ENCODE measurements around the gene ERN1.

ERN1 gene

DNA sequence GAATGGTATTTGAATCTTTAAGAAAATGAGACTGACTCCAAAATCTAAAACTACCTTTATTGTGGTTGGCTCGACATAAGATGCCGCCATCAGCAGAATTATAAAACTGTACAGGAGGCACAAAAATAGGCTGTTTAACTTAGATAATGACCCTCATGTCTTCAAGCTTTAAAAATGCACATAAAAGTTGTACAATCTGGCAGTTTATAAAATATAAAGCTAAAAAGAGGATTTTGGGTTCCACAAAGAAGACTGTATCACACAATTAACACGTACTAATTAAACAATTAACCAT, 90.9 kb downstream of the ERN1 start:
- TF ChIP-seq GABPA (IDR thresholded peaks at IDR 0.05; ENCODE audit: low read depth) = no peak
- TF ChIP-seq, protein P1, sequence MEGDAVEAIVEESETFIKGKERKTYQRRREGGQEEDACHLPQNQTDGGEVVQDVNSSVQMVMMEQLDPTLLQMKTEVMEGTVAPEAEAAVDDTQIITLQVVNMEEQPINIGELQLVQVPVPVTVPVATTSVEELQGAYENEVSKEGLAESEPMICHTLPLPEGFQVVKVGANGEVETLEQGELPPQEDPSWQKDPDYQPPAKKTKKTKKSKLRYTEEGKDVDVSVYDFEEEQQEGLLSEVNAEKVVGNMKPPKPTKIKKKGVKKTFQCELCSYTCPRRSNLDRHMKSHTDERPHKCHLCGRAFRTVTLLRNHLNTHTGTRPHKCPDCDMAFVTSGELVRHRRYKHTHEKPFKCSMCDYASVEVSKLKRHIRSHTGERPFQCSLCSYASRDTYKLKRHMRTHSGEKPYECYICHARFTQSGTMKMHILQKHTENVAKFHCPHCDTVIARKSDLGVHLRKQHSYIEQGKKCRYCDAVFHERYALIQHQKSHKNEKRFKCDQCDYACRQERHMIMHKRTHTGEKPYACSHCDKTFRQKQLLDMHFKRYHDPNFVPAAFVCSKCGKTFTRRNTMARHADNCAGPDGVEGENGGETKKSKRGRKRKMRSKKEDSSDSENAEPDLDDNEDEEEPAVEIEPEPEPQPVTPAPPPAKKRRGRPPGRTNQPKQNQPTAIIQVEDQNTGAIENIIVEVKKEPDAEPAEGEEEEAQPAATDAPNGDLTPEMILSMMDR (IDR thresholded peaks at IDR 0.05; ENCODE audit: insufficient read depth, low read length) = no peak
- DNase-seq (ENCODE audit: low read depth in 1 of 2, low spot score in 1 of 2) = no peak
- Histone ChIP-seq H3K27me3 (ENCODE audit: insufficient read depth, poor library complexity, severe bottlenecking) (no peaks in the 10 kb centered on the region), H3K27ac (replicated peaks) (no peak overlapping the region), H3K4me3 (replicated peaks; ENCODE audit: insufficient read depth, low read length) (no peak overlapping the region)

- TF ChIP-seq, protein P1 (IDR thresholded peaks at IDR 0.05; ENCODE audit: insufficient read depth, low read length) = no peak
- TF ChIP-seq SPI1 (IDR thresholded peaks at IDR 0.05; ENCODE audit: borderline replicate concordance, low read depth) (no peak), REST (IDR thresholded peaks at IDR 0.05; ENCODE audit: insufficient replicate concordance, low read depth) (no peak), GABPA (IDR thresholded peaks at IDR 0.05; ENCODE audit: low read depth) (no peak), POLR2AphosphoS5 (IDR thresholded peaks at IDR 0.05; ENCODE audit: low read depth) (no peak)
- no peaks in the 10 kb centered on the region for H3K27me3 ChIP-seq (ENCODE audit: insufficient read depth, poor library complexity, severe bottlenecking)
- DNase-seq (ENCODE audit: low read depth in 1 of 2, low spot score in 1 of 2) = no peak
- no peak overlapping the region for H3K4me3 ChIP-seq (replicated peaks; ENCODE audit: insufficient read depth, low read length)
- no peak overlapping the region for H3K27ac ChIP-seq (replicated peaks)
These were observed 91.4 kb downstream of the ERN1 start for GRCh38 chr17:64038331-64039105.

DNA sequence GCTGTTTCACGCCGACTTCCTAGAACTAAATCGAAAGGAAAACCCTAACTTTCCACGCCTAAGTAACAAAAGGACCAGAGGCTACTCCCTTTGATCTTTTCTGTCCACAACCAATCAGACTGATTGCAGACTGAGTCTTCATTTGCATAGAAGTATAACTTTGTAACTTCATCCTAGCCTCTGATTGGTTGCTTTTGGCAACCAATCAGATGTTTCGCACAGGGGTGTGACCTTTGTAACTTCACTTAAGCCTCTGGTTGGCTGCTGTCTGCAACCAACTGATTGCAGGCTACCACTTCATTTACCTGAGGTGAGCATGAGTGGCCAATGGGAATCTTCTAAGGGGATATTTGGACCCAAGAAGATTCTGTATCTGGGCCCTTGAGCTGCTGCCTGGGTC, 92.1 kb downstream of the ERN1 start:
- TF ChIP-seq SPI1 (IDR thresholded peaks at IDR 0.05; ENCODE audit: borderline replicate concordance, low read depth) (no peak), REST (IDR thresholded peaks at IDR 0.05; ENCODE audit: insufficient replicate concordance, low read depth) (no peak), POLR2AphosphoS5 (IDR thresholded peaks at IDR 0.05; ENCODE audit: low read depth) (no peak), GABPA (IDR thresholded peaks at IDR 0.05; ENCODE audit: low read depth) (no peak)
- TF ChIP-seq, protein P1 (IDR thresholded peaks at IDR 0.05; ENCODE audit: insufficient read depth, low read length) = no peak
- no peaks in the 10 kb centered on the region for H3K27me3 ChIP-seq (ENCODE audit: insufficient read depth, poor library complexity, severe bottlenecking)
- no peak overlapping the region for H3K27ac ChIP-seq (replicated peaks)
- H3K4me3 ChIP-seq (replicated peaks; ENCODE audit: insufficient read depth, low read length) = no peak overlapping the region
- DNase-seq (ENCODE audit: low read depth in 1 of 2, low spot score in 1 of 2) = no peak

DNA sequence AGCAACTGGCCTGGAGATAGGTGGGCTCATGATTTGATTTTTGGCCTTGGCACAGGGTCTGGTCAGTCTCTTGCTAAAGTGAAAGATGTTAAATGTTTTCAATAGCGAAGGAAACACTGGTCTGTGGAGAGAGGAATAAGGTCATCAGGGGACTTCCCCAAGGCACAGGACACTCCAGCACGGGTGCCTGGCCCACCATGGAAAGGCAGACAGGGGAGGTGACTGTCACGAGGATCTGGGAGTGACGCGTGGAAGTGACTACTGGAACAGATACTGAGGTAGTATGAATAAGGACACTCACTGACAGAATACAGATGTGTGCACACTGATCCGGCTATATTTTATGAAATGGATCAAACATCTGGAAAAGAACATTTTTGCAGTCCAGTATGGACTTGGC, 92.8 kb downstream of the ERN1 start:
- Histone ChIP-seq H3K27ac (replicated peaks) (no peak overlapping the region), H3K4me3 (replicated peaks; ENCODE audit: insufficient read depth, low read length) (no peak overlapping the region), H3K27me3 (ENCODE audit: insufficient read depth, poor library complexity, severe bottlenecking) (no peaks in the 10 kb centered on the region)
- TF ChIP-seq POLR2AphosphoS5 (IDR thresholded peaks at IDR 0.05; ENCODE audit: low read depth) = no peak
- TF ChIP-seq, protein P1 (IDR thresholded peaks at IDR 0.05; ENCODE audit: insufficient read depth, low read length) = no peak
- DNase-seq (ENCODE audit: low read depth in 1 of 2, low spot score in 1 of 2) = no peak

Data from HL-60 (cell line).